Retina (tissue), 1 donor: ENCODE measurements around the gene B4GALNT3.

ENCODE experiments used
- DNase-seq: peaks from one replicate; pipeline ENCODE4 v3.0.0-alpha.2; 2016

The B4GALNT3 gene

DNA sequence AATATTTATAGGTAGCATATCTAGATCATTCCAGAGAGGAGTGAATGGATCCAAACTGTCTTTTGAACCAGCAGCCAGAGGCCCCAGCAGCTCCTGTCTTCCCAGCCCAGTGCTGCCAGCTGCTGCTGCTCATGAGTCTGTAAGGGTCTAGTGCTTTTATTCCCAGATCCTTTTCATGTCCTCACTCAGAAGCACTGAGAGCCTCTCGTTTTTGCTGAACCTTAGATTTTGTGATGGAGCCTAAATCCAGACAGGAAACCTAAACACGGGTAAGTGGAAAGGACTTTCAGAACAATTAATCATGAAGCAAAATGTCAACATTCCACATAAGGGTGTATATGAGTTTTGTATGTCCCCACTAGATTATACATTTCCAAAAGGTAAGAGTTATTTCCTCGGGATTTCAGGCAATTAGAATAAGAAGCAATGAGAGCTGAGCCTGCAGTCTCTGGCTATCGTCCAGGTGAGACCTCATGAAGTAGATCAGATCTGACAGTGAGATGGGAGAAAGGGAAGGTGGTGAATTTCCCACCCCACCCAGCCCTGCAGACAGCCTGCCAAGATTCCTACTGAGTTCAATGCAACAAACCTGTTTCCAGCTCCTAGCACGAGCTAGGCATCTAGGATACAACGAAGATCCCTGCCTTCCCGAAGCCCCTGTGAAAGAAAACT is 119.1 kb downstream of the B4GALNT3 start:
- no peak for DNase-seq

- no peak for DNase-seq
Observed at GRCh38 chr12:579420-580110, 119.8 kb downstream of the B4GALNT3 start.

DNA sequence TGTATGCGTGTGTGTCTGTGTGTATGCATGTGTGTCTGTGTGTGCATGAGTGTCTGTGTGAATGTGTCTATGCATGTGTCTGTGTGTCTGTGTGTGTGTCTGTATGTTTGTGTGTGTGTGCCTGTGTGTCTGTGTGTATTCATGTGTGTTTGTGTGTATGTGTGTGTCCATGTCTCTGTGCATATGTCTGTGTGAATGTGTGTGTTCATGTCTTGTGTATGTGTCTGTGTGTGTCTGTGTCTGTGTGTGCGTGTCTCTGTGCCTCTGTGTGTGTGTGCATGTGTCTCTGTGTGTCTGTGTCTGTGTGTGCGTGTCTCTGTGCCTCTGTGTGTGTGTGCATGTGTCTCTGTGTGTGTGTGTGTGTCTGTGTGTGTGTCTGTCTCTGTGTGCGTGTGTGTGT is 121.1 kb downstream of the B4GALNT3 start:
- DNase-seq = no peak

DNA sequence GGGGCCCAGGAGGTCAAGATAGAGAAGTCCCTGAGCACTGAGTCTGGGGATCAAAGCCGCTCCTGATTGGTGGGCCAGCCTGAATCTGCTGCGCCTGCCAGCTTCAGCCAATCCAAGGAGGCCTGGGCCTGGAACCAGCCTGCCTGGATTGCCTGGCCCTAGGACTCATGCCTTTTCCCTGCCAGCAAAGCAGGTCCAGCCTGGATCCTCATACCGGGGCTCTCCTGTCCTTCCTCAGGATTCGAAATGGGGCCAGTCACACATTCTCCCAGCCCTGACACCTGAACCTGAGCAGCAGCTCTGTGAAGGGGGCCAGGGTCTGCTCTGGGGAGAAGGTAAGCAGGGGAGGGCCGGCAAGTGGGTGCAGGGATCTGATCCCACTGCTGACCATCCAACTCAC is 121.6 kb downstream of the B4GALNT3 start:
- DNase-seq = no peak

GRCh38 chr12:581746-582145 is 122.0 kb downstream of the B4GALNT3 start:
- no peak for DNase-seq

DNA sequence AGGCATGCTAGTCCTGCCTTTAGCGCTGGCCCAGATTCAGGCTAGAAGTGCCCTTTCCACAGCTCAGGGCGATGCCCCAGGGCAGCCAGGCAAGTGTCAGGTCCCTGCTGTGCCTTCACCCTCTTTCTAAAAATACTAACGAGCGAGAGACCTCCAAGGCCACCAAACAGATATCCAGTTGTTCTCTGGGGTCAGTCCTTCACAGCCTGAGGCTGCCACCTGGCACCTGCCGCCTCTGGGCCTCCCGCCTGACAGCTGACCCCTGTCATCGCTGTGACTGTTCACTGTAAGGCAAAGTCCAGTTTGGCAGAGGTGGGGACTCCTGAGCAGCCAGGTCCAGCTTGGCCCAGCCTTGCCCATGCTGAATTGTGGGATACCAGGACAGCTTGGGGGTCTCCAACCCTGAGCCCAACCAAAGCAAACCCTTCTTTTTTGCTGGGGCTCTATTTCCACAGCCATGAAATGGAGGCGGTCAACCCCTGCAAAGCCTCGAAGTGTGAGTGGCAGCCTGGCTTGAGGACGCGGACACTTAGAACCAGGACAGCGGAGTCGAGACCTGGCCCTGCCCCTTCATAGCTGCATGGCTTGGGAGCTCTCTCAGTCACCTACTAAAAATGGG is 123.6 kb downstream of the B4GALNT3 start:
- no peak for DNase-seq

- DNase-seq = no peak
Observed at GRCh38 chr12:585062-586061, 125.6 kb downstream of the B4GALNT3 start.

DNA sequence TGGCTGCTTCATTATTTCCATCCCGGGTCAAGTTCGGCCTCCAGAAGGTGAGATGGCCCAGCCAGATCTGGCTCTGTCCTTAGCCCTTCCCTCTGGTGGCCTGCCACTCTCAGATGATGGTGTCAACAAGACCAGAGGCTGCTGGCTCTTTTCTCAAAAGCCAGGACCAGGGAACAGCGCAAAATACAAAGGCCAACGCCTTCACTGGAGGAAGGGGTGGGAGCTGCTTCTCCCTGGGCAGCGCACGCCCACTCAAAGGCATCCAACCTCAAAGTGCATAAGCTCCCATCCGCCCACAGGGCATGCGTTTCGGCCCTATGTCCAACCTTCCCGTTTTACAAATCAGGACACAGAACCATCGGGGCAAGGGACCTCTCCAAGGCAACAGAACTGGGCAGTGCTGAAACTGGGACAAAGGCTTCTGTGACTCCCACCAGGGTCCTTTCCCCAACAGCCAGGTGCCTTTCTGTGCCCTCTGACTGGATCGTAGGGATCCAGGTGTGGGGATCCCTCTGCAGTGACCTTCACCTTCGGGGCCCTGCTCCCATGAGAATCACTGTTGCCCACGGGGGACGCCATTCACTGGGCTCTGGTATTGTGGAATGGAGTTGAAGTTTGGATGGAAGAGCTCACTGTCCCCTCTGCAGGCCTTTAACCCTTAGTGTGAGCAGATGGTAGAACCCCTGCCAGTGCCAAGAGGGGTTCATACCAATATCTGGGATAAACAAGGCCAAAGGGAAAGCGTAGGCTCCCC is 126.8 kb downstream of the B4GALNT3 start:
- DNase-seq = no peak

GRCh38 chr12:587132-588023 is 127.6 kb downstream of the B4GALNT3 start:
- DNase-seq = no peak

DNA sequence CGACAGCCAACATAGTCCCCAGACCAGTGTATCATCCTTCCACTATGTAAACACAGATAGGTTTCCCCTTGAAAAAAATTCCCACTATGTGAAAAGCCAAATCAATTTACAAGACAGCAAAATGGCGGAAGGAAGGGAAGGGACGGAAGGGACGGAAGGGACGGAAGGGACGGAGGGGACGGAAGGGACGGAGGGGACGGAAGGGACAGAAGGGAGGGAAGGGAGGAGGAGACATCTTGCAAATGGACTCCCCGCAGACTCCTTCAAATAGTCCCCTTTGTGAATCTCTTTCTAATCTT is 128.2 kb downstream of the B4GALNT3 start:
- no peak for DNase-seq

DNA sequence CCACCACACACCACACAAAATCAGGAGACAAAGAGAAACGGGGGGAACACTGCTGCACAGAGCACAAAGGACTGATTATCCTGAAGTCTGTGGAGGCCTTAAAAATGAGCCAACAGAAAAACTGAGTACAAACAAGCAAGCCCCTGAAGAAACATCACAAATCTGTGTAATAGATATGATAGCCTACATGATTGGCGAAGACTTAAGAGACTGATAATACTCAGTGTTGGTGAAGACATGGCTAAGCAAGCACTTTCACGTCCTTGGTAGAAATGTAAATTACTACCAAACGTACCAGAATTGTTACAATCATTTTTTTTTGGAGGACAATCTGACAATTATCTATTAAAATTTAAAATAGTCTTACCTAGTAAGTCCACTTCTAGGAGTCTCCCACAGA is 128.9 kb downstream of the B4GALNT3 start:
- DNase-seq = no peak

DNA sequence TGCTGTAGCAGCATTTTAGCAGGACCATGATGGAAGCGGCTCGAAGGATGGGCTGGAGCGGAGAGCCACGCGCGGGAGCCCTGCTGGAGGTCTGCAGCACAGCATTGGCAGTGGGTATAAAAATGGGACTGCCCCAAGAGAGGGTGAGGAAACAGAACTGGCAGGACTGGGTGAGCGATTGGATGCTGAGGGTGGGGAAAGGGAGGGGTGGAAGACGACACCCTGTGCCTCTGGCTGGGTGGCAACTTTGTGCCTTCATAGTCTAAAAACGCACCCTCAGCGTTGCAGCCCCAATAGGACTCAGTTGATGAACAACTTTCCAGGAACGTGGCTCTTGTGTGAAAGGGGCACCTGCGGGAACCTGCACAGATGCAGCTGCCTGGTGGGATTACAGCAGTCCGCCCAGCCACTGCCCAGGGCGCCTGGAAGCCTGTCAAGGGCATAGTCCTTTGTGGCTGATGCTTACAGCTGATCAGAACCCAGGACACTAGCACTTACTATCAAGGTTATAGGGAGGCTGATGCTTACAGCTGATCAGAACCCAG is 130.5 kb downstream of the B4GALNT3 start:
- no peak for DNase-seq

GRCh38 chr12:591167-592023 is 131.7 kb downstream of the B4GALNT3 start:
- peak; percentile 64 for DNase-seq

DNA sequence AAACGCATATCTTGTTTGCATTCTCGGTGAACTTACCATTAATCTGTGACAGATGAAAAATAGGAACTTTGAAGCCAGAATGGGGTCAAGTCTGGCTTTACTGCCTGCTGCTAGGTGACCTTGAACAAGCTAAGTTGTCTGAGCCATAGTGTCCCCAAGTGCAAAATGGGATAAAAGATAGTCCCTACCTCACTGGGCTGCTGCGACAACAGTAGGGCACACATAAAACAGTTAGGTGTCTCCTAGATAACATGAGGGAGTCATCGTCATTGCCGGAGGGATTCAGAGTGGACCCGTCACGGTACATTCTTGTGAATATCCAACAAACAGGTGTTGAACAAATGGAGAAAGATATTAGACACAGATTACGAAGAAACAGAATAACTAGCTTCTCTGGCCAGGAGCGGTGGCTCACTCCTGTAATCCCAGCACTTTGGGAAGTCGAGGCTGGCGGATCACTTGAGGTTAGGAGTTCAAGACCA is 132.3 kb downstream of the B4GALNT3 start:
- no peak for DNase-seq

DNA sequence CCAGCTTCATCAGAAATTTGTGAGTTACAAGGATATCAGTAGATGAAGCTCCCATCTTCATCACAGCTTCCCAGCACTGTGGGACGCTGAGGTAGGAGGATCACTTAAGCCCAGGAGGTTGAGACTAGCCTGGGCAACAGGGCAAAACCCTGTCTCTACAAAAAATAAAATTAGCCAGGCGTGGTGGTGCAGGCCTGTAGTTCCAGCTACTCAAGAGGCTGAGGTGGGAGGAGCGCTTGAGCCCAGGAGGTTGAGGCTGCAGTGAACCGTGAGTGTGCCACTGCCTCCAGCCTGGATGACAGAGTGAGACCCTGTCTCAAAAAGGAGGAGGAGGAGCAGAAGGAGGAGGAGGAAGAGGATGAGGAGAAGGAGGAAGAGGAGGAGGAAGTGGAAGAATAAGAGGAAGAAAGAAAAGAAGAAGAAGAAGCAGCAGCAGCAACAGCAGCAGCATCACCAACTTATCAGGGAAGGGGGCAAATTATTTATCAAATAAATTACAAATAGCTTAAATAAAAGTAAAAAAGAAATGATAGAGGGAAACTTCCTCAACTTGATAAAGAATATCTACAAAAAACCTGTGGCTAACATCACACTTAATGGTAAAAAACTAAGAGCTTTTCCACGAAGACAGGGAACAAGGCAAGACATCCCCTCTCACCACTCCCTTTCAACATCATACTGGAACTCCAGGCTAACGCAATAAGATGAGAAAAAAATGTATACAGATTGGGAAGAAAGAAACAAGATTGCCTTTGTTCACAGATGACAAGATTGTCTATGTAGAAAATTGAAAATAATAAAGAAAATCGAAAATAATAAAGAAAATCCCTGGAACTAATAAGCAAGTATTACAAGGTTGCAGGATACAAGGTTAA is 133.9 kb downstream of the B4GALNT3 start:
- DNase-seq = no peak

GRCh38 chr12:597926-598568 is 138.3 kb downstream of the B4GALNT3 start:
- no peak for DNase-seq

DNA sequence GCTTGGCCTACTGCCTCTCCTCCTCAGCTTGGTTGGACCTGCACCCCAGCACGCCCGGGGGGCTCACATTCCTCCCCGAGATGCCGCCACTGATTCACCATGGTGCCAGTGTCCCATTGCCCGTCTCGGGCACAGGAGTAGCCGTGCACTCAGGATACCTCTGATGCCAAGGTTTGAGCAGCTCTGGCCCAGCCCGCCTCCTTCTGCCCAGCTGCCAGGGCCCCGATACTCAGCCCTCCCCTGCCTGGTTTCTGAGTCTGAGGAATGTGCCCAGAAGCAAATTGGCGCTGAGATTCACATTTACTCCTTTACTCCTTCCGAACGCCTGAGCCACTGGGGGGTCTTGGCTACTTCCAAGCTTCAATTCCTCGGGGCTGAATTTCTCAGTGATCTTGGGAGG is 140.0 kb downstream of the B4GALNT3 start:
- no peak for DNase-seq

GRCh38 chr12:601976-602699 is 142.4 kb downstream of the B4GALNT3 start:
- DNase-seq = no peak
